ENCODE data around the gene MYMX.

MYMX gene

GRCh38 chr6:44253307-44254101, 36.8 kb downstream of the MYMX start:
- peak; percentile 73 for DNase-seq

- peak; percentile 58 for DNase-seq
Measured at GRCh38 chr6:44254191-44255104, 37.7 kb downstream of the MYMX start.

- DNase-seq = no peak
Measured at GRCh38 chr6:44255105-44255808, 38.5 kb downstream of the MYMX start.

GRCh38 chr6:44255871-44256774, 39.4 kb downstream of the MYMX start:
- peak; percentile 58 for DNase-seq

- DNase-seq = no peak
Measured at GRCh38 chr6:44256775-44257024, 40.0 kb downstream of the MYMX start.

- peak; percentile 78 for DNase-seq
Measured at GRCh38 chr6:44257025-44257752, 40.5 kb downstream of the MYMX start, which contains the start of gene SLC35B2. TSS of gene SLC35B2 (minus strand) at chr6:44257528. CDS start at chr6:44257410, 118 bp downstream.

- DNase-seq = peak; percentile 15
Measured at GRCh38 chr6:44257753-44258324, 41.1 kb downstream of the MYMX start.

- DNase-seq = peak; percentile 25
Measured at GRCh38 chr6:44258325-44258863, 41.7 kb downstream of the MYMX start.

GRCh38 chr6:44258921-44259320, 42.2 kb downstream of the MYMX start:
- no peak for DNase-seq

GRCh38 chr6:44260011-44260410, 43.3 kb downstream of the MYMX start:
- DNase-seq = no peak

GRCh38 chr6:44260451-44261297, 43.9 kb downstream of the MYMX start:
- no peak for DNase-seq

GRCh38 chr6:44261581-44261980, 44.9 kb downstream of the MYMX start:
- DNase-seq = no peak

GRCh38 chr6:44262467-44263353, 46.0 kb downstream of the MYMX start:
- DNase-seq = no peak

- DNase-seq = peak; percentile 78
Measured at GRCh38 chr6:44263354-44264100, 46.8 kb downstream of the MYMX start.

- peak; percentile 64 for DNase-seq
Measured at GRCh38 chr6:44264154-44265006, 47.7 kb downstream of the MYMX start.

- DNase-seq = peak; percentile 96
Measured at GRCh38 chr6:44265007-44265721, 48.4 kb downstream of the MYMX start, which contains the start of gene NFKBIE. TSS of gene NFKBIE (minus strand) at chr6:44265551. CDS start at chr6:44265346, 205 bp downstream.
